GM10248 (cell line): Measurements from ENCODE around the gene KRTAP19-3.

Source experiments
- CTCF ChIA-PET: fragments of 300-600 bp; sonication (Branson Sonifier 250); formaldehyde crosslinking; extraction: SDS; loops from one replicate; lab custom pipeline; 2021; ENCODE audit warnings: antibody characterized with exemption; lab: Yijun Ruan, JAX
- POLR2A ChIA-PET: fragments of 350-650 bp; sonication (Branson Sonifier 250); formaldehyde crosslinking; extraction: SDS; loops from one replicate; lab custom pipeline; 2020; ENCODE audit warnings: antibody characterized with exemption; lab: Yijun Ruan, JAX
- DNase-seq: peaks from one replicate; pipeline ENCODE4 v3.0.0; 2012; ENCODE audit errors: extremely low spot score
- TF ChIP-seq, protein P1 (sequence below): IDR thresholded peaks from 2 replicates; pipeline ENCODE4 v1.5.1; 2012; ENCODE audit warnings: mild to moderate bottlenecking, low read depth; ENCODE audit errors: extremely low read depth, missing control alignments, control extremely low read depth

The KRTAP19-3 gene

DNA sequence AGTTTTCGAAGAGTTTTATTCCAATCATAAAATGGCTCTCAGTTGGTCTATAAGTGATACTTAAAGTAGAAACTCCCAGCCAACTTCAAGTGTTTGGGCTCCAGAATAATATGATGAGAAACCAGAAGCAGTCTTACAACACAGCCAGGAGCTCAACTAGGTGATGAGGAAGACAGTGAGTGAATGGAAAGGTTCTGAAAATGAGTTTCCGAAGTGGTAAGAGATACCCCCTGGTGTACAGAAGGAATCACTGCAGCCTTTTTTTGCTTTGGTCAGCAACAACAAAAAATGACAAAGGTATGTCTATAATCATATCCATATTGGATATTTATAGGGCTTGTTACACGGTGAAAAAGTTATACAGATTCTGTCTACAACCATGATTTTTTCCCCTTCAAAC lies 28.1 kb downstream of the KRTAP19-3 start:
- no peak for DNase-seq

DNA sequence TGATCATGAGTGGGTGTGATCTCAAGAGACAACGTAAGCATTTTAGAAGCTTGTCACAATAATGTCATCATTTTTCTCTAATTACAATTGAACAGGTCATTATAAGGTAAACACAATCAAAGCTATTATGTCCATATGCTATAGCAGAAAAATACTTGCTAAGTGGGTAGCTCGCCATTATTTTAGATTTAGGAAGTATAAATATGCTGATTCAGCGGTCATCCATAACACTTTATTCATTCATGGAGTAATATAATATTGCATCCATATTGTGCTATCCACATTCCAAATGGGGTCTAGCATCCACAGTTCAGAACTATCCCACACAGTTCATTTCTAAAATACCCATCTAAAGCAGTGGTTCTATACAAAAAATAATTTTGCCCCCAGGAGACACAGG lies 43.3 kb downstream of the KRTAP19-3 start:
- ChIA-PET CTCF (interaction anchor here (0.6 kb wide), 1 partner anchor 109 kb away, joined by 3 read pairs; no protein-coding TSS in a partner anchor), POLR2A (no interaction called here)
- no peak for DNase-seq
- TF ChIP-seq, protein P1, sequence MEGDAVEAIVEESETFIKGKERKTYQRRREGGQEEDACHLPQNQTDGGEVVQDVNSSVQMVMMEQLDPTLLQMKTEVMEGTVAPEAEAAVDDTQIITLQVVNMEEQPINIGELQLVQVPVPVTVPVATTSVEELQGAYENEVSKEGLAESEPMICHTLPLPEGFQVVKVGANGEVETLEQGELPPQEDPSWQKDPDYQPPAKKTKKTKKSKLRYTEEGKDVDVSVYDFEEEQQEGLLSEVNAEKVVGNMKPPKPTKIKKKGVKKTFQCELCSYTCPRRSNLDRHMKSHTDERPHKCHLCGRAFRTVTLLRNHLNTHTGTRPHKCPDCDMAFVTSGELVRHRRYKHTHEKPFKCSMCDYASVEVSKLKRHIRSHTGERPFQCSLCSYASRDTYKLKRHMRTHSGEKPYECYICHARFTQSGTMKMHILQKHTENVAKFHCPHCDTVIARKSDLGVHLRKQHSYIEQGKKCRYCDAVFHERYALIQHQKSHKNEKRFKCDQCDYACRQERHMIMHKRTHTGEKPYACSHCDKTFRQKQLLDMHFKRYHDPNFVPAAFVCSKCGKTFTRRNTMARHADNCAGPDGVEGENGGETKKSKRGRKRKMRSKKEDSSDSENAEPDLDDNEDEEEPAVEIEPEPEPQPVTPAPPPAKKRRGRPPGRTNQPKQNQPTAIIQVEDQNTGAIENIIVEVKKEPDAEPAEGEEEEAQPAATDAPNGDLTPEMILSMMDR: no peak

More for the DNA sequence above, 28.1 kb downstream of the KRTAP19-3 start:
- ChIA-PET CTCF (interaction anchor here (0.7 kb wide), 1 partner anchor 11 kb away, joined by 3 read pairs; no protein-coding TSS in a partner anchor), POLR2A (no interaction called here)
- TF ChIP-seq, protein P1: peak; percentile 8

DNA sequence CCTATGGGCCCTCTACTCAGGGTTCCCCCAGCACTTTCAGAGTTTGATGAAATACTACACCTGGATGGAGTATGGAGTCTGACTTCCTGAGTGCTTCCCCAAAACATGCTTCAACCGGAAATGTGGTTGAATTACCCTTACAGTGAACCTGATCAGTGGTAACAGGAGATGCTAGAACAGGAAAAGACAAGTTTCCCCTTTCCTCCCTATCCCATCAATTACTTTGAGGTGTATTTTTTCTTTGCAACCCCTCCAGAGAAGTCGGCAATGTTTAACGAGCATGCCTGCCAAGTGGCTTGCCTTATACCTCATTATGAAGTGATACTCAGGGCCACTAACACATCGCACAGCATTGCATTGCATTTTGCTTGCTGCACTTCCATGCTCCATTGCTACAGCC lies 44.8 kb downstream of the KRTAP19-3 start:
- CTCF ChIA-PET: no interaction called here
- POLR2A ChIA-PET: no interaction called here
- no peak for DNase-seq
- TF ChIP-seq, protein P1: no peak

DNA sequence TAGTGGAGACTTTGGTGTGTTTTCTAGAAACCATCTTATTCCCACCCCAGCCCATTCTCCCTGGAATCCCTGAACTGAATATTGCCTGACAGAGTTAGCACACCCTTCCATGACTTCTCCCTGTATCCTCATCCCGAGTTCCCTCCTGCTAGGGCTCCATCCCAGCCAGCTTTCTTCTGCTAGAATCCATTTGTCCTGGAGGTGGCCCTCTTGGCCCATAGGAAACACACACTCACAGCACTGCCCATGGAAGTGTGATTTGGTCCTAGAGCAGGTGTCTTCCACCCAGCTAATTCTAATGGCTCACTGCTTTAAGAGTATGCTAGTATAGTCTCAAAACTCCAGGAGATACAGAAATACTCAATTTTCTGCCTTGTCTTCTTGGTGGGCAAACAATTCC lies 47.6 kb downstream of the KRTAP19-3 start:
- ChIA-PET POLR2A (no interaction called here), CTCF (interaction anchor here (1.4 kb wide), 1 partner anchor 9 kb away, joined by 3 read pairs; no protein-coding TSS in a partner anchor)
- DNase-seq: no peak
- TF ChIP-seq, protein P1: no peak

DNA sequence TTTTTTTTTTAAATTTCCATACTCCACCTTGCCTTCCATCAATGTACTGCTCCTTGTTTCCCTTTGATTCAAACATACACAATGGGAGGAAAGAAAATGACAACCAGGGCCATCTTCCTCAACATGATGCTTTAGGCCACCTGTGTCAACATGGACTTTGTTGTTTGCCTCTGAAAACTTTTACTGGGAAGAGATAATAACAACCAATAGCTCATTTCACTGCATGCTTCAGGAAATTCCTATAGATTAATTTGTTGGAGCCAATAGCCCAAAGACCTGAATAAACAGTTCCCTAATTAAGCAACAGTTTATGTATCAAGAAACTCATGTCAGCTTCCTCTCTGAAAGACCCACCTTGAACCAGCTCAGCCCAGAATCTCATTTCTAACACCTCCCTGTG lies 48.6 kb downstream of the KRTAP19-3 start:
- TF ChIP-seq, protein P1: no peak
- CTCF ChIA-PET: interaction anchor here (1.0 to 1.4 kb wide), 2 partner anchors 10 to 29 kb away, joined by 3 read pairs; no protein-coding TSS in a partner anchor
- POLR2A ChIA-PET: no interaction called here
- no peak for DNase-seq
